HG03175 (cell line): ENCODE data around the gene REPS1.
A peak's percentile ranks its signal among the peaks of the same experiment; 100 is the strongest.
"Not testable (repeated sequence)": the region's sequence is repeated elsewhere in the genome, so short reads cannot be mapped to it uniquely, and the experiment has no call there.

ENCODE experiments used
- ATAC-seq: cut with Tn5 transposase; IDR thresholded peaks from one replicate; pipeline ENCODE4 v1.9.1; 2021; ENCODE audit warnings: mild to moderate bottlenecking, moderate library complexity; ENCODE audit not compliant: unreplicated experiment

Gene REPS1

GRCh38 chr6:139007428-139007827 lies 19.4 kb upstream of the REPS1 start:
- ATAC-seq = no peak

DNA sequence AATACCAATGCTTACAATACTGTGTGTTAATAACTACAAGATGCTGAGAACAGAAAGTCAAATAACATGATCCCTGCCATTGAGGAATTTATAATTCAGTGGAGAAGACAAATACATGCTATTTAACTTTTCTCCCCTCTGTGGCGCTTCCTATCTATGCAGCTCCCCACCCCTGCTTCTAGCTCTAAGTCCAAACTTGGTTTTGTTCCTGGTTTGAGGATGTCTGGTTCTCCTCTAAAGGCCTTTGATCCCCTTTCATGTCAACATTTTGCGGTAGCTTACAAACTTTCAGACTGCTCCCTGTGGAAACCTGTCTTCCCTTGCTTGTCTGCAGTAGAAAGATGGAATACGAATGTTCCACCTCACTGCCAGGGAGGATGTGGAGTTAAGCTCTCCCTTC lies 18.4 kb upstream of the REPS1 start:
- ATAC-seq = no peak

- ATAC-seq = no peak
Observed at GRCh38 chr6:139003751-139004150, 15.7 kb upstream of the REPS1 start.

DNA sequence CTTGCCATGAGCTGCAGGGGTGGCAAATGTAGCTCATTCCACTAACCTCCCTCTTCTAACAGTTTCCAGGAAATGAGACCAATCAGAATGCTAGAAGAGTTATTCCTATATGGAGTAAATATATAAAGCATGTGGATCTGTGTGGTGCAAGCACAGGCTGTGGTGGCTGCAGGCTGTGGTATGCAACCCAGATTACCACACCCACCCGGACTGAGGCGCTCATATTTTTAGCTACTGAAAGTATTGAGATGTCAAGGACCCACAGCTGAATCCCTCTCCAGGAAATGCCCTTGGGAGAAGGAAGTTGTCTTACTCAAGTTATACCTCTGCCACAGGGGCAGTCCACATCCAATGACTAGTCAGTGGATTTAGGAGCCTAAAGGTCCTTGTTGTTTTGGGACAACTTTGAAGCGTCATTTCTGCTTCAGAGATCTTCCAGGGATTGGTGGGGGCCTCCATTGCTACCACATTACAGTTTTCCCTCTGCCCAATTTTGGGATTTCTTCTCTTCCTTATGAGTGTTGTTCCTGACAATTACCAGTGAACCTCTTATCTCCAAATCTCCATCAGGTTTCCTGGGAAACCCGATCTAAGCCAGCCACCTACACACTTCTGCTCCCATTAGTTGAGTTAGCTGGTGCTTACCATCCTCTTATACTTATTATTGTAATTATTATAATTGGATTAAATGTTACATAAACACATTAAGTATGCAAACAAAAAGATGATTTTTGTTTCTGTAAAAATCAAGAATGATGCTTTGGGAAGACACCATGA lies 12.1 kb upstream of the REPS1 start:
- ATAC-seq = no peak

GRCh38 chr6:138997136-138997535 lies 9.1 kb upstream of the REPS1 start:
- ATAC-seq = no peak

- ATAC-seq = no peak
Observed at GRCh38 chr6:138996524-138996923, 8.5 kb upstream of the REPS1 start.

GRCh38 chr6:138993410-138993809 lies 5.4 kb upstream of the REPS1 start:
- ATAC-seq = not testable (repeated sequence)

GRCh38 chr6:138992965-138993364 lies 4.9 kb upstream of the REPS1 start:
- ATAC-seq = not testable (repeated sequence)

DNA sequence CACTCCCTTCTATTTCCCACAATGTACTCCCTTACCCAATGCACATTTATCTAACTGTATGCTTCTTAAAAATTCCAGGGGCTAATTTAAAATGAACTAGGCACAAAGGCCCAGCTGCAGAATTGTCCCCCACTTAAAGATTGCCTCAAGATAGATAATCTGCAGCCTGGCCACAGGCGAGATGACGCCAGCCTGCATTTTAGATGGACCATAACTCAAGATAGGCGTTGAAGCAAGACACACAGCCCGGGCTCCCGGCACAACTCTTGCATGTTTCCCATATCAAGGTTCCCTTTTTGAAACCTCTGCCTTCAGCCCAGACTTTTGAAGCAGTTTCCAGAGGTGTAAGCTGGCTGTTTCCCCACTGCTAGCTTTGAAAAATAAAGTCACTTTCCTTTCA lies 3.2 kb upstream of the REPS1 start:
- ATAC-seq = no peak

DNA sequence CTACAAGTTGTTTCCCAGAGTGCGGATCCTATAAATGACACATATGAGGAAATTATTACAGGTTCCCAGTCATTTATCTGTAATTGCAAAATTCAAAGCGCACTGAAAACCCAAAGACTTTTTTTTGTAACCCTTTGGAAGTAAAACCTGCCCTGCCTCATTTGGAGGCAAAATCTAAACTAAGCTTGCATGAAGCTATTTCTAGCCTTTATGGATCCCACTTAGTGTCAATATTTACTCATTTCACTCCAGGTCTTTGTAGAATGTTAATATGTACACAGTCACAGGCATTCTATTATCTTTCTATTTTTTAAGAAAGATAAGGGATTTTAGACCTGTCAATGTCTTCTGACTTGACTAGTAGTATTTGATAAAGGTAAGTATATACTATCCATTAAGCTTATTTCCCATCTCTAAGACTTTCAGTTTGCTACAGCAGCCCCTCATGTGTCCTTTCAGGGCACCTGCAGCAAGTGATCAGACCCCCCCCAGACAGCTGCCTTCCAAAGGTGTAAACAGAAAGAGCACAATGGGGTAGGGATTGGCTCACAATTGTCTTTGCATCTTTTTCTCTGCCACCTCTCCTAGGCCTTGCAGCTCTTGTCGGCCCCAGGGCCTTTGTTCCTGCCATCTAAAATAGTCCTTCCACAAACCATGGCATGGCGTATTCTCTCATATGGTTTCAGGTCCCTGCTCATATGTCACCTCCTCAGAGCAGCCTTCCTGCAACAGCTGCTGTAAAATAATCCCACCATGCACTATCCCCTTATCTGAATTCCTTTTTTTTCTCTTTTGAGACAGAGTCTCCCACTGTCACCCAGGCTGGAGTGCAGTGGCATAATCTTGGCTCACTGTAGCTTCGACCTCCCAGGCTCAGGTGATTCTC lies 1.3 kb upstream of the REPS1 start:
- ATAC-seq = no peak

- peak; percentile 10 for ATAC-seq
Observed at GRCh38 chr6:138988469-138988834, 399 bp upstream of the REPS1 start.

DNA sequence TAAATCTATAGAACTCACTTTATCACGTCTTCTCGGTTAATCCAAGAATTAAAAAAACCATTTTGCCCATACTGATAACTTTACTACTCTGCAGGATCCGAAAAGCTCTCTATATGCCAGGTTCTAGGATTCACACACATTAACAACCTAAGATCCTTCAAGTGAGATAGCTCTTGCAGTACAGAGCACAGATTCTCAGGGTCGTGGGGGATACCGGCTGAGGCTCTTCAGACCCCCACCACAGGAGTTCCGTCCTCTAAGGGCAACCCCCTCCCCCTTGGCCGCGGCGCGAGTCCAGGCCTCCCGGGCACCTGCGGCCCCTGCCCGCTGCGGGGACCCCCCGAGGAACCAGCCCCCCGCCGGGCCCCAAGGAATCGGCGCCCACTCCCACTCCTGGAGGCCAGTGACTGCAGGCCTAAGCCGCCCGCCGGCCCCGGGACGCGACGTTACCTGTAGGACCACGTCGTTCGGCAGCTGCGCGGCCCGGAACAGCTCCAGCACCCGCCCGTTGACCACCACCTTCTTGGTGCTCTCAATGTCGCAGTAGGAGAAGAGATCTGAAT lies 892 bp downstream of the REPS1 start:
- no peak for ATAC-seq

DNA sequence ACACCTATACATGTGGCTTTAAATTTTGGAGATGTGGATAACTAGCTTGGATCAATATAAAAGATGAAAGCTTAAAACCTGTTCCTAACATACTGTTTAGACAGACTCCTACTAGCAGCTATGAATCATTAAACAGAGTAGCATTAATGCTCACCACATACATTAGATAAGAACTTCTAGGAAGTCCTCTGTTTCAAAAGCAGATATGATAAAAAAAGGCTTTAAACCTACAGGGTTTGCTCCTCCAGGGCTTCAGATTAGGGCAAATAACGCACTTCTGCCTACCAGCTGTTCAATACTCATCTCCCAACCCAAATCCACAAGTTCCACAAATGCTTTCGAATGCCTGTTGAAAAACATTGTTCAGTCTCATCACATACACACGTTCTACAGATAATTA lies 1.5 kb downstream of the REPS1 start:
- no peak for ATAC-seq

DNA sequence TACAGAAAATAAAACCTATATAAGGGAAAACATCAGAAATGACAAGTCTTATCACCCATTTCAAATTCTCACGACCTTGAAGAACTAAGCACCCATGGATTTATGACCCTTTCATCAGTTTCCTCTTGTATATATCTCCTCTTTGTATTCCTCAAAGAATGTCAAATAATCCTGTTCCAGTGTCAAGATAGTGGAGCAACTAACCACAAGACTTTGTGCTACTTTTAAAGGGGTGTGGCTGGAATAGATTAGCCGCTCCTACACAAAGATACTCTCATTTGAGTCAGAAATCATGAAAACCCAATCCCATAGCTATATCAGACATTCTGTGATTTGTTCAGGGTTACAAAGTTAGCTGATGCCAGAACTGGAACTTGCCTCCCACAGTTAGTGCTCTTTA lies 6.6 kb downstream of the REPS1 start:
- ATAC-seq = no peak

- no peak for ATAC-seq
Observed at GRCh38 chr6:138979813-138980668, 8.0 kb downstream of the REPS1 start.

- no peak for ATAC-seq
Observed at GRCh38 chr6:138979365-138979764, 8.7 kb downstream of the REPS1 start.

GRCh38 chr6:138978229-138978628 lies 9.8 kb downstream of the REPS1 start:
- no peak for ATAC-seq

GRCh38 chr6:138977646-138978167 lies 10.3 kb downstream of the REPS1 start:
- no peak for ATAC-seq

DNA sequence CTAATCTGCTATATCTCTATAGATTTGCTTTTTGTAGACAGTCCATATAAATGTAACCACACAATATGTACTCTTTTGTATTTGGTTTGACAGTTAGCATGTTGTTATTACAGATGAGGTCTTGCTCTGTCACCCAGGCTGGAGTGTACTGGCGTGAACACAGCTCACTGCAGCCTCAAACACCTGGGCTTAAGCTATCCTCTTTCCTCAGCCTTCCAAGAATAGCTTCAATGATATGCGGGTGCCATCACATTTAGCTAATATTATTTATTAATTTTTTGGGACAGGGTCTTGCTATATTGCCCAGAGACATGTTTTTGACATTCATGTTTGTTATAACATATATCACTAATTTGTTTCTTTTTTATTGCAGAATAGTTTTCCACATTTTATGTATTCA lies 10.8 kb downstream of the REPS1 start:
- ATAC-seq = no peak

- no peak for ATAC-seq
Observed at GRCh38 chr6:138975815-138976214, 12.2 kb downstream of the REPS1 start.
